ENCODE data around the gene CD79B. TPM values are rescaled to one million over a fixed set of nuclear protein-coding genes. Genes with fewer than 3 reads are reported as not detected.

CD79B gene
- total RNA-seq, 1 experiment from 2014 or later: not detected

DNA sequence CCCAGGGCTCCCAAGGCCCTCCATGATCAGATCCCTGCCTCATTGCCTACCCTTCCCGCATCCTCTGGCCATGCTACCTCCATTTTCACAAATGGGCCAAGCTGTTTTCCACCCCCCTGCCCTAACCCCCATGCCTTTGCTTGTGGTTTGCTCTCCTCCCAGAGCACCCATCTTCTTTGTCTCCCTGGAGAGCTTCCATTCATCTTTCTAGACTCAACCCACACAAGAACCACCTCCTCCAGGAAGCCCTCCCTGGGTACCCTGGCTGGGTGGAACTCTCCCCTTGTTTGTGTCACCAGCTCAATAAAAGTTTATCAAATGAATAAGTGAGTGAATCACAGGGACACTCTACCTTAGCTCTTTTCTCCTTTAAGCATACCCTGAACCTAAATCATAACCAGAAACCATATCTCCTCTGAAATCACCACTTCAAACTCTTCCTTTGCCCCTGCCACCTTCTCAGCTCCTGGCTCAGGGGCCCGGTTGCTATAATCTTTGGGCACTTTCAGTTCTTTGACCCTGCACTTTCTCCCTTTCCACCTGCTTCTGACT lies 43.5 kb upstream of the CD79B start:
- Histone ChIP-seq H3K36me3 (ENCODE audit: control insufficient read depth, insufficient read depth, low read length) (no peaks in the 10 kb centered on the region), H3K4me1 (no peaks in the 10 kb centered on the region), H3K4me3 (ENCODE audit: low read depth, low read length) (no peak overlapping the region), H3K9me3 (0 out of 2 replicates have a peak, but pooled peaks cover 2% of the 10 kb centered on the region), H3K27me3 (replicated peaks; ENCODE audit: control insufficient read depth, insufficient read depth, low read length) (no peaks in the 10 kb centered on the region)
- intact Hi-C loops (cut with micrococcal nuclease; ENCODE audit: unreplicated experiment): no loop called here
- DNase-seq: no peak
- Mint-ChIP-seq H3K36me3 (ENCODE audit: insufficient read depth, unreplicated experiment) (no peaks in the 10 kb centered on the region), H3K27me3 (ENCODE audit: insufficient read depth, unreplicated experiment) (peaks cover 22% of the 10 kb centered on the region), H3K27ac (ENCODE audit: unreplicated experiment) (no peak overlapping the region), H3K4me1 (ENCODE audit: low read depth, unreplicated experiment) (no peaks in the 10 kb centered on the region), H3K9me3 (ENCODE audit: unreplicated experiment) (no peaks in the 10 kb centered on the region), H3K4me3 (ENCODE audit: unreplicated experiment) (no peak overlapping the region)
- TF ChIP-seq, protein P1, sequence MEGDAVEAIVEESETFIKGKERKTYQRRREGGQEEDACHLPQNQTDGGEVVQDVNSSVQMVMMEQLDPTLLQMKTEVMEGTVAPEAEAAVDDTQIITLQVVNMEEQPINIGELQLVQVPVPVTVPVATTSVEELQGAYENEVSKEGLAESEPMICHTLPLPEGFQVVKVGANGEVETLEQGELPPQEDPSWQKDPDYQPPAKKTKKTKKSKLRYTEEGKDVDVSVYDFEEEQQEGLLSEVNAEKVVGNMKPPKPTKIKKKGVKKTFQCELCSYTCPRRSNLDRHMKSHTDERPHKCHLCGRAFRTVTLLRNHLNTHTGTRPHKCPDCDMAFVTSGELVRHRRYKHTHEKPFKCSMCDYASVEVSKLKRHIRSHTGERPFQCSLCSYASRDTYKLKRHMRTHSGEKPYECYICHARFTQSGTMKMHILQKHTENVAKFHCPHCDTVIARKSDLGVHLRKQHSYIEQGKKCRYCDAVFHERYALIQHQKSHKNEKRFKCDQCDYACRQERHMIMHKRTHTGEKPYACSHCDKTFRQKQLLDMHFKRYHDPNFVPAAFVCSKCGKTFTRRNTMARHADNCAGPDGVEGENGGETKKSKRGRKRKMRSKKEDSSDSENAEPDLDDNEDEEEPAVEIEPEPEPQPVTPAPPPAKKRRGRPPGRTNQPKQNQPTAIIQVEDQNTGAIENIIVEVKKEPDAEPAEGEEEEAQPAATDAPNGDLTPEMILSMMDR (IDR thresholded peaks at IDR 0.05; ENCODE audit: insufficient read depth in 1 of 2, low read depth in 1 of 2, low read length in 1 of 2, severe bottlenecking in 1 of 2, unreplicated experiment in 1 of 2): no peak
- no TSS peak for BruUV-seq (replicated peaks)
- ChIA-PET POLR2A (no interaction called here), CTCF (no interaction called here)

DNA sequence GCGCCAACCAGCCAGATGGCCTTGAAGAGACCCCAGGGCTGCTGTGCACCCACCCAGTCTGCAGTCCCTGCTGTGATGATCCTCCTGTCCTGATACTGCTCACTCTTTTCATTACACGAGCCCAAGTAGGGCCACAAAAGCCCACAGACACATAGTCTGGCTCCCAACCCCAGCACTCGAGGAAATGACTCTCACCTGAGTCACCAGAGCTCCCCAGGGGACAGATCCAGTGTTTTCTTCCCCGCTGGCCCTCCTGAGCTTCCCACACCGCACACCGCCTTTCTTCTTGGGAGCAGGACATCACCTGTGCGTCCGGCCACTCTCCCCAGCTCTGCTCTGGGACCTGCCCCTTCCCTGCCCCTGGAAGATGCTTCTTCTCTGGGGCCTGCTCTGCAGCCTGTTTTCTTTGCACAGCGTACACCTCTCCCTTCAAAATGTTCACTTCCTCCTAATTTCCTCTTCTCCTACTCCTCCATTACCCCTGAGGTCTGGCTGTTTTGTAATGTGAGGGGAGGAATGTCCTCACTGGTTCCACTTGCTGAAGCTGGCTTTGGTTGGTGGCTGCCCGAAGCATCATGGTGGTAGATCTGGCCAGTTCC lies 42.6 kb upstream of the CD79B start:
- ChIA-PET CTCF (no interaction called here), POLR2A (no interaction called here)
- no peaks in the 10 kb centered on the region for H3K36me3 ChIP-seq (ENCODE audit: control insufficient read depth, insufficient read depth, low read length)
- H3K9me3 ChIP-seq: 0 out of 2 replicates have a peak, but pooled peaks cover 2% of the 10 kb centered on the region
- intact Hi-C loops (cut with micrococcal nuclease; ENCODE audit: unreplicated experiment): no loop called here
- Mint-ChIP-seq H3K36me3 (ENCODE audit: insufficient read depth, unreplicated experiment) (no peaks in the 10 kb centered on the region), H3K9me3 (ENCODE audit: unreplicated experiment) (no peaks in the 10 kb centered on the region), H3K4me3 (ENCODE audit: unreplicated experiment) (no peak overlapping the region), H3K27ac (ENCODE audit: unreplicated experiment) (no peak overlapping the region), H3K27me3 (ENCODE audit: insufficient read depth, unreplicated experiment) (peaks cover 22% of the 10 kb centered on the region), H3K4me1 (ENCODE audit: low read depth, unreplicated experiment) (no peaks in the 10 kb centered on the region)
- no peak for DNase-seq
- no TSS peak for BruUV-seq (replicated peaks)
- no peak overlapping the region for H3K4me3 ChIP-seq (ENCODE audit: low read depth, low read length)
- TF ChIP-seq, protein P1 (IDR thresholded peaks at IDR 0.05; ENCODE audit: insufficient read depth in 1 of 2, low read depth in 1 of 2, low read length in 1 of 2, severe bottlenecking in 1 of 2, unreplicated experiment in 1 of 2): no peak
- H3K27me3 ChIP-seq (replicated peaks; ENCODE audit: control insufficient read depth, insufficient read depth, low read length): no peaks in the 10 kb centered on the region
- H3K4me1 ChIP-seq: no peaks in the 10 kb centered on the region

DNA sequence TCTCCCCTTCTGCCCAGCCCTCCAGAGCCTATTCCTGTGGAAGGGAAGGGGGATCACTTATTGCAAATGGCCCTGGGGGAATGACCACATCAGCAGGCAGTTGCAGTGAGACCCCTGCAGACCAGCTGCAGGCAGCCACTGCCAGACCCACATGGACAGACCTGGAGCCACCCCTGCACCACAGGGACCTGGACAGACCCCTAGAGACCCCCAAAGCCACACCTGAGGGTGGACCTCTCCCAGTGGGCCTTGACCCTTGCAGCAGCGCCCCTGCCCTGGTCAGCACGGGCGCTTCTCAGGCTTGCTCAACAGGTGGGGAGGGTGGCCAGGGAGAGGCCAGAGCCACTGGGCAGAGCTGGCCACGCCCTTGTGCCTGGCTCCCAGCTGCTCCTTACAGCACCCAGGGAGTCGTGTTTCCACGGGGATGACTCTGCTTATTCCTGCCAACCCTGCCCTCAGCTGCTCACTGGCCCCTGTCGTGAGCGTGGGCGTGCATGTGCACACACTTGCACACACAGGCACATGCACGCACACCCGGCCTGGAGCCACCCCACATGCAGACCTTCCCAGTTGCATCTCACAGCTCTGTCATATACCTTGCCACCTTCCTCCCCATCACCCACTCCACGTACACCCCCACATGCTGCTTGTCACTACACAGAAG lies 41.9 kb upstream of the CD79B start:
- no peak for DNase-seq
- no TSS peak for BruUV-seq (replicated peaks)
- POLR2A ChIA-PET: no interaction called here
- TF ChIP-seq, protein P1 (IDR thresholded peaks at IDR 0.05; ENCODE audit: insufficient read depth in 1 of 2, low read depth in 1 of 2, low read length in 1 of 2, severe bottlenecking in 1 of 2, unreplicated experiment in 1 of 2): no peak
- Histone ChIP-seq H3K36me3 (ENCODE audit: control insufficient read depth, insufficient read depth, low read length) (no peaks in the 10 kb centered on the region), H3K9me3 (0 out of 2 replicates have a peak, but pooled peaks cover 2% of the 10 kb centered on the region), H3K4me1 (no peaks in the 10 kb centered on the region), H3K4me3 (ENCODE audit: low read depth, low read length) (no peak overlapping the region), H3K27me3 (replicated peaks; ENCODE audit: control insufficient read depth, insufficient read depth, low read length) (no peaks in the 10 kb centered on the region)
- no peaks in the 10 kb centered on the region for H3K36me3 Mint-ChIP-seq (ENCODE audit: insufficient read depth, unreplicated experiment)
- intact Hi-C loops (cut with micrococcal nuclease; ENCODE audit: unreplicated experiment): no loop called here
- CTCF ChIA-PET: no interaction called here
- H3K4me1 Mint-ChIP-seq (ENCODE audit: low read depth, unreplicated experiment): no peaks in the 10 kb centered on the region
- no peaks in the 10 kb centered on the region for H3K9me3 Mint-ChIP-seq (ENCODE audit: unreplicated experiment)
- H3K4me3 Mint-ChIP-seq (ENCODE audit: unreplicated experiment): no peak overlapping the region
- no peak overlapping the region for H3K27ac Mint-ChIP-seq (ENCODE audit: unreplicated experiment)
- peaks cover 25% of the 10 kb centered on the region for H3K27me3 Mint-ChIP-seq (ENCODE audit: insufficient read depth, unreplicated experiment)
